ENCODE data around the gene WDSUB1. TPM values are rescaled to one million over a fixed set of nuclear protein-coding genes. Genes with fewer than 3 reads are reported as not detected.

The WDSUB1 gene
- total RNA-seq, 2 experiments from 2014 or later, result 5.3 to 5.9 TPM

DNA sequence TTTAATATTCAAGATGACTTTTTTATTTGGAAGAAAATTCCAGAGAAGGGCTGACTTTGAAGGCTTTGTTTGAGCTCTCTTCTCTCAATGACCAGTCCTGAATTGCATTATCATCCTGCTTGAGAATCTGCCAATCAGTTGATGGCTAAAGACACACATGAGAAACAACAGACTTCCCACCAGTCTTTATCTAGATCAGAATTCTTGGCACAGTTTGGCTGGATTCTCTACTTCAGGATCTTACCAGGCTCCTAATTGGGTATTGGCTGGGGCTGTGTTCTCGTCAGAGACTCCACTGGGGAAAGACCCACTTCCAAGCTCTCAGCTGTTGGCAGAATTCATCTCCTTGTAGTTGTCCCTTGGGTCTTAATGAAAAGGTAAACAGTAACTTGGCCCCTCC, 86.0 kb downstream of the WDSUB1 start:
- H3K4me3 Mint-ChIP-seq, result no peak overlapping the region

DNA sequence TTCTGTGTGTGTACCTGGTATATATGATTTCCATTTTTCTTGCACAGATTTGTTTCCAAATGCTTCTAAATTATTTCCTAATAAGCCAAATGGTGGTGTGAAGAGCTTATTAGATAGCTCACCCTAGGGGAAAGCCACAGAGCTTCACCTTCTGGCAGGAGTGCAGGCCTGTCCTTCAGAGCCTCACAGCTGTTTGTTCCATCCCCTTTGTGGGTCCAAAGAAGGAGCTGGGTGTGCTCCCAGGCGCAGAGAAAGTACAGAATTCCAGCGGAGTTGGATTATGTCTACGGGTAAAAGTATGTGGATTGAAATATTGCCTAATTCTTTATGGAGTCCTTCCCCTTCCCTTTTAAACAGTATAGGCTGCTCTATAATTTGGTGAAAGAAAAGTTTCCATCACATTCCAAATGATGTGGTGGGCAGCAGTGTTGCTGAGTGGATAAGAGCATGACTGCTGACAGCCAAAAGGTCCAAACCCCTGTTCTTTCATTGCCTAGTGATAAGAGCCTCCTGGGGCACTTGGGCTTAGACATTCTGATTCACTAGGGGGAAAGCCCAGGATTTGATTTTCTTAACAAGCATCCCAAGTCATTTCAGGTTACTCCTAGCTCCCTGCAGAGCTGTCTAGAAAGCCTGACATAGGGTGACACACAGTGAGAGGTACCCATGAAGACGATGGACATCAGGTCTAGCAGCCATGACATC, 86.6 kb downstream of the WDSUB1 start:
- no peak overlapping the region for H3K27ac Mint-ChIP-seq
- CTCF ChIA-PET, result interaction anchor here (1.1 to 2.0 kb wide), 2 partner anchors 10 to 17 kb away, joined by 3 to 5 read pairs; no protein-coding TSS in a partner anchor

More for the DNA sequence above, 86.0 kb downstream of the WDSUB1 start:
- no peak for DNase-seq
- Mint-ChIP-seq H3K4me1 (ENCODE audit: low read depth) (peaks cover 16% of the 10 kb centered on the region), H3K36me3 (ENCODE audit: low read depth) (no peaks in the 10 kb centered on the region), H3K9me3 (ENCODE audit: insufficient read depth) (no peaks in the 10 kb centered on the region), H3K27ac (no peak overlapping the region), H3K27me3 (ENCODE audit: low read depth) (peaks cover 2% of the 10 kb centered on the region)
- ChIA-PET CTCF (interaction anchor here (1.1 to 2.0 kb wide), 2 partner anchors 9 to 18 kb away, joined by 3 to 5 read pairs; no protein-coding TSS in a partner anchor), POLR2A (no interaction called here)
- ATAC-seq, result no peak

DNA sequence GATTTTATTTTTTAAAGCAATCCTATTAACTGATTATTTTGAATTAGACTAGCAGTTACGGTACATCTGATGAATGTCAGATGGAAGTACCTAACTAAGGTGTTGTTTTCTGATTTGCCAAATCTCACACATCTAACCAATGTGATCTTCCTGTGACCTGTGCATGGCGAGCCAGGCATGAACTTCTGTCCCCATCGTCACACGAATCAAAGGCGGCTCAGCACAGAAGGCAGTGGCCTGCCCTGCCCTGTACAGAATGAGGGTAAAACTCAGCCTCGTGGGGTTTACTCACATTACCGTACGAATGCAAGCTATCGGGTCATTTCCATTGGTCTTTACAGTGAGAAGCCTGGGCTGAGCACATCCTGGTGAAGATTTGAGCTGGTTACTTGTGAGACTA, 87.3 kb downstream of the WDSUB1 start:
- no peak overlapping the region for H3K27ac Mint-ChIP-seq
- no peak for DNase-seq
- no peak for ATAC-seq
- H3K36me3 Mint-ChIP-seq (ENCODE audit: low read depth), result no peaks in the 10 kb centered on the region
- no peaks in the 10 kb centered on the region for H3K9me3 Mint-ChIP-seq (ENCODE audit: insufficient read depth)
- H3K27me3 Mint-ChIP-seq (ENCODE audit: low read depth), result peaks cover 2% of the 10 kb centered on the region
- no peak overlapping the region for H3K4me3 Mint-ChIP-seq
- H3K4me1 Mint-ChIP-seq (ENCODE audit: low read depth), result peaks cover 16% of the 10 kb centered on the region
- POLR2A ChIA-PET, result interaction anchor here (0.6 kb wide), 1 partner anchor 1765 kb away, joined by 5 read pairs; no protein-coding TSS in a partner anchor
- CTCF ChIA-PET, result interaction anchor here (1.1 to 2.0 kb wide), 2 partner anchors 11 to 17 kb away, joined by 3 to 5 read pairs; no protein-coding TSS in a partner anchor

More for the DNA sequence above, 86.6 kb downstream of the WDSUB1 start:
- no peak overlapping the region for H3K4me3 Mint-ChIP-seq
- POLR2A ChIA-PET, result interaction anchor here (0.6 kb wide), 1 partner anchor 1766 kb away, joined by 5 read pairs; no protein-coding TSS in a partner anchor
- no peaks in the 10 kb centered on the region for H3K9me3 Mint-ChIP-seq (ENCODE audit: insufficient read depth)
- peaks cover 2% of the 10 kb centered on the region for H3K27me3 Mint-ChIP-seq (ENCODE audit: low read depth)
- H3K36me3 Mint-ChIP-seq (ENCODE audit: low read depth), result no peaks in the 10 kb centered on the region
- peaks cover 16% of the 10 kb centered on the region for H3K4me1 Mint-ChIP-seq (ENCODE audit: low read depth)
- DNase-seq (no peak), ATAC-seq (no peak)

DNA sequence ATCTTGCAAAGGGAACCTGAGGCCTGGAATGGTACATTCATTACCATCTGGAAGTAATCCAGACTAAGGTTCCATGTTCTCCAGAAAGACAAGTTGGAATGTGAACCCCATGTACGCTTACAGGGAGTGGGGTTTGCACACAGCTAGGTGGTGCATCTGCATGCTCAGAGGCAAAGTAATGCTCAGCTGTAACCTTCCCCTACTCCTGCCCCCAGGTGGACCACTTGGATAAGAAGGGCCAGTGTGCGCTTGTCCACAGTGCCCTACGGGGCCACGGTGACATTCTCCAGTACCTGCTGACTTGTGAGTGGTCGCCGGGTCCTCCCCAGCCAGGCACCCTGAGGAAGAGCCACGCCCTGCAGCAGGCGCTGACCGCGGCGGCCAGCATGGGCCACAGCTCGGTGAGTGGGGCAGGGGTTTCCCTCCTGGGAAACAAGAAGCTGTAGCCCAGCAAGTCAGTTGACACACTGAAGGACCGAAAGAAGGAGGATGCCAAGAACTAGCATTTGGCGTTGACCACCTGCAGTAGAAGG, 90.0 kb downstream of the WDSUB1 start:
- no peak for DNase-seq
- CTCF ChIA-PET, result no interaction called here
- H3K36me3 Mint-ChIP-seq (ENCODE audit: low read depth), result no peaks in the 10 kb centered on the region
- POLR2A ChIA-PET, result no interaction called here
- ATAC-seq, result no peak
- H3K27me3 Mint-ChIP-seq (ENCODE audit: low read depth), result peaks cover 2% of the 10 kb centered on the region
- no peak overlapping the region for H3K27ac Mint-ChIP-seq
- H3K4me1 Mint-ChIP-seq (ENCODE audit: low read depth), result peaks cover 9% of the 10 kb centered on the region
- H3K9me3 Mint-ChIP-seq (ENCODE audit: insufficient read depth), result no peaks in the 10 kb centered on the region
- H3K4me3 Mint-ChIP-seq, result no peak overlapping the region

DNA sequence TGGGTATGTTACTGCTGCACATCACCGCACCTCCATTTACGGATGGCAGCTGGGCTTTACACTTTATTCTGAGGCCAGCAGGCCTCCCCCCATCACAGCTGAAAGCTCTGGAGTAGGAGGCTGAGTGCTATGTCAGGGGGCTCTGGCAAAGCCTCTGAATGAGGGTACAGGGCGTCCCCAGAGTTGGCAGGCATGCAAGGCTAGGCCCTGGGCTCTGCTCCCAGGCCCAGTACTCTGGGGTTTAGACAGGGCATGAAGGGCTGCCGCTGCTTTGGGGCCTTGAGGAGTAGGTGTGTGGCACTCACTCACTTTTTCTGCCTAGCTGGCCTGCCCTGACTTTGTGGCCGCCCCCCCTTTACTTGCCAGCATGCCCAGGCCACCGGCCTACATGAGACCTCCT, 90.8 kb downstream of the WDSUB1 start:
- Mint-ChIP-seq H3K4me3 (no peak overlapping the region), H3K36me3 (ENCODE audit: low read depth) (no peaks in the 10 kb centered on the region), H3K27me3 (ENCODE audit: low read depth) (peaks cover 2% of the 10 kb centered on the region), H3K9me3 (ENCODE audit: insufficient read depth) (no peaks in the 10 kb centered on the region), H3K27ac (no peak overlapping the region), H3K4me1 (ENCODE audit: low read depth) (peaks cover 1% of the 10 kb centered on the region)
- CTCF ChIA-PET, result no interaction called here
- DNase-seq, result no peak
- no peak for ATAC-seq
- POLR2A ChIA-PET, result no interaction called here

DNA sequence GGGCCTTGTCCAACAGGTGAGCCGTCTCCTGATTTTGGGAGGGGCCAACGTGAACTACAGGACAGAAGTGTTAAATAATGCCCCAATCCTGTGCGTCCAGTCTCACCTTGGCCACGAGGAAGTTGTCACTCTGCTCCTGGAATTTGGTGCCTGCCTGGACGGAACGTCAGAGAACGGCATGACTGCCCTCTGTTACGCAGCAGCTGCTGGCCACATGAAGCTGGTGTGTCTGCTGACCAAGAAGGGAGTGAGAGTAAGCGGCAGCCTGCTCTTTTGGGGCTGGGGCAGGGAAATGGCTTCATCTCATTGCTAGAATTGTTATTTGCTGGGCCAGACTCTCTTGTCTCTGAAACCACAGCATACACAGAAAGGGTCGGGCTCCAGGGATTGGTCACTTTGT, 92.3 kb downstream of the WDSUB1 start:
- no peak for ATAC-seq
- H3K9me3 Mint-ChIP-seq (ENCODE audit: insufficient read depth), result no peaks in the 10 kb centered on the region
- ChIA-PET CTCF (no interaction called here), POLR2A (no interaction called here)
- no peak overlapping the region for H3K4me3 Mint-ChIP-seq
- H3K27ac Mint-ChIP-seq, result no peak overlapping the region
- no peak for DNase-seq
- H3K27me3 Mint-ChIP-seq (ENCODE audit: low read depth), result peaks cover 2% of the 10 kb centered on the region
- H3K36me3 Mint-ChIP-seq (ENCODE audit: low read depth), result no peaks in the 10 kb centered on the region
- H3K4me1 Mint-ChIP-seq (ENCODE audit: low read depth), result no peaks in the 10 kb centered on the region

DNA sequence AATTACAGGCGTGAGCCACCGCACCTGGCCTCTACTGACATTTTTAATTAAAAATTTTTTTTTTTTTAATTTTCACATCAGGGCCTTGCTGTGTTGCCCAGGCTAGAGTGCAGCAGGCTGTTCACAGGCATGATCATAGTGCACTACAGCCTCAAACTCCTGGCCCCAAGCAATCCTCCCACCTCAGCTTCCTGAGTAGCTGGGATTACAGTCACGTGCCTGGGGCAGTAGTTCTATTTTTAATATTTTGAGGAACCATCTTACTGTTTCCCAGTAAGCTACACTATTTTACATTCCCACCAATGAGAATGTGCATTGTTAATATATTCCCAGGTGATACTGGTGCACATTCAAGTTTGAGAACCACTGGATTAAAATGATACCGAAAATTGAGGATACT, 92.7 kb downstream of the WDSUB1 start:
- ChIA-PET POLR2A (no interaction called here), CTCF (no interaction called here)
- ATAC-seq, result no peak
- no peak for DNase-seq
- Mint-ChIP-seq H3K4me3 (no peak overlapping the region), H3K27me3 (ENCODE audit: low read depth) (peaks cover 2% of the 10 kb centered on the region), H3K36me3 (ENCODE audit: low read depth) (no peaks in the 10 kb centered on the region), H3K4me1 (ENCODE audit: low read depth) (no peaks in the 10 kb centered on the region), H3K27ac (no peak overlapping the region), H3K9me3 (ENCODE audit: insufficient read depth) (no peaks in the 10 kb centered on the region)

DNA sequence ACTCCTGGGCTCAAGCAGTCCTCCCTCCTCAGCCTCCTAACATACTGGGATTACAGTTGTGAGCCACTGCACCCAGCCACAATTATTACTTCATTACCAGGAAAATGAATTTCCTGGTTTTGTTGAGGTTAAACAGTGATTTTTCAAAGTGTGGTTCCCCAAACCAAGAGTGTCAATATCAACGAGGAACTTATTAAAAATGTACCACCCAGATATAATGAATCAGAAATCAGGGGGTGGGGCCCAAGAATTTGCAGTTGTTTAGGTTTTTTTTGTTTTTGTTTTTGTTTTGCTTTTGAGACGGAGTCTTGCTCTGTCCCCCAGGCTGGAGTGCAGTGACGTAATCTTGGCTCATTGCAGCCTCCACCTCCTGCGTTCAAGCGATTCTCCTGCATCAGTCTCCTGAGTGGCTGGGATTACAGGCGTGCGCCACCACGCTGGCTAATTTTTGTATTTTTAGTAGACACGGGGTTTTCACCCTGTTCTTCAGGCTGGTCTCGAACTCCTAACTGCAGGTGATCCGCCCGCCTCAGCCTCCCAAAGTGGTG, 94.1 kb downstream of the WDSUB1 start:
- Mint-ChIP-seq H3K36me3 (ENCODE audit: low read depth) (no peaks in the 10 kb centered on the region), H3K4me3 (no peak overlapping the region), H3K27ac (no peak overlapping the region), H3K4me1 (ENCODE audit: low read depth) (no peaks in the 10 kb centered on the region), H3K27me3 (ENCODE audit: low read depth) (peaks cover 1% of the 10 kb centered on the region), H3K9me3 (ENCODE audit: insufficient read depth) (no peaks in the 10 kb centered on the region)
- POLR2A ChIA-PET, result no interaction called here
- CTCF ChIA-PET, result no interaction called here
- ATAC-seq (no peak), DNase-seq (no peak)

DNA sequence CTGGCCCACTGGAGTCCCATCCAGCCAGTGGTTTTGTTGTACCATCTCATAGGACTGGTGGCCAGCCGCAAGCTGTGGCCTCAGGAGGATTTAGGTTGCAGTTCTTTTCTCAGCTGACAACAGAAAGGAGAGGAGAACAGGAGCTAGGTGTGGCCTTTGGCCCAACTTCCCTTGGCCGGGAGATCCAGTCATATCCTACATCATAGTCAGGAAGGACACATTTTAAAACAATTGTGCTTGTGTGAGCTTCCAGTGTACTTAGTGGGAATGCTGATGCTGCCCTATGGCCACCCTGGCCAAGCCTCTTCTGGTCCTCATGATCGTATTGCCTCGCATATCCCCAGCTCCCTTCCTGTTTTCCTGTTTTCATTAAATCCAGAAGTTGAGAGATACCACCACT, 98.1 kb downstream of the WDSUB1 start:
- no peaks in the 10 kb centered on the region for H3K9me3 Mint-ChIP-seq (ENCODE audit: insufficient read depth)
- no peak overlapping the region for H3K27ac Mint-ChIP-seq
- CTCF ChIA-PET, result interaction anchor here (0.6 kb wide), 1 partner anchor 29 kb away, joined by 3 read pairs; no protein-coding TSS in a partner anchor
- peaks cover 12% of the 10 kb centered on the region for H3K4me1 Mint-ChIP-seq (ENCODE audit: low read depth)
- no peak overlapping the region for H3K4me3 Mint-ChIP-seq
- H3K36me3 Mint-ChIP-seq (ENCODE audit: low read depth), result no peaks in the 10 kb centered on the region
- no peaks in the 10 kb centered on the region for H3K27me3 Mint-ChIP-seq (ENCODE audit: low read depth)
- ATAC-seq, result no peak
- no peak for DNase-seq
- POLR2A ChIA-PET, result no interaction called here

DNA sequence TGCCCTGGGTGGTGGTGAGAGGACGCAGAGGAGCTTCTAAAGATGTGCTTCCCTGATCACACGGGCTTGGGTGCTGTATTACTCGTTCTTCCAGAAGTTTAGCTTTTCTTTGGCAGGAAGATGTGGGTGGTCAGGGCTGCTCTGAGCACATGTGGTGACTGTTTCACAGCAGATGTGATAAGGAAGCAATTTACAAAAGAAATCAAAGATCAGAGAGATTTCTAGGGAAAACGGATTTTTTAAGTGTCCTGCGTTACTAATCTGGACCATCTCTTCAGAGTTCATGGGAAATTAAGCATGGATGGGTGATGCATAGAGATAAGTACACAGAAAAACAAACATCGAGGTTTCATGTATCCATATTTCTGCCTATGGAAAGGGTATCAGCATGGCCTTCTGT, 99.4 kb downstream of the WDSUB1 start:
- POLR2A ChIA-PET, result no interaction called here
- DNase-seq (no peak), ATAC-seq (no peak)
- Mint-ChIP-seq H3K4me3 (no peak overlapping the region), H3K9me3 (ENCODE audit: insufficient read depth) (no peaks in the 10 kb centered on the region), H3K36me3 (ENCODE audit: low read depth) (no peaks in the 10 kb centered on the region), H3K27ac (no peak overlapping the region), H3K4me1 (ENCODE audit: low read depth) (peaks cover 12% of the 10 kb centered on the region), H3K27me3 (ENCODE audit: low read depth) (no peaks in the 10 kb centered on the region)
- CTCF ChIA-PET, result no interaction called here

DNA sequence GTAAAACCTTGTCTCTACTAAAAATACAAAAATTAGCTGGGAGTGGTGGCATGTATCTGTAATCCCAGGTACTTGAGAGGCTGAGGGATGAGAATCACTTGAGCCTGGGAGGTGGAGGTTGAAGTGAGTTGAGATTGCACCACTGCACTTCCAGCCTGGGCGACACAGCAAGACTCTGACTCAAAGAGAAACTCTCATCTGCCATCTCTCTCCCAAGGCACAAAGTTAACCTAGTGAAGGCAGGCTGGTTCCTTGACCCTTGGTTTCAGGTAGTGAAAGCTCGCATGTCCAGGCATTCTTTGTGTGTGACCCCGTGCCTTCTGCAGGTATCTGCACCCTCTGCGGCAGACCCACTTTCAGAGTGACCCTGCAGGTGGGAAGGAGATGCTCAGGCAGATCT, 100.0 kb downstream of the WDSUB1 start:
- H3K36me3 Mint-ChIP-seq (ENCODE audit: low read depth), result no peaks in the 10 kb centered on the region
- DNase-seq, result no peak
- peaks cover 12% of the 10 kb centered on the region for H3K4me1 Mint-ChIP-seq (ENCODE audit: low read depth)
- no peaks in the 10 kb centered on the region for H3K9me3 Mint-ChIP-seq (ENCODE audit: insufficient read depth)
- no peak overlapping the region for H3K27ac Mint-ChIP-seq
- H3K4me3 Mint-ChIP-seq, result no peak overlapping the region
- H3K27me3 Mint-ChIP-seq (ENCODE audit: low read depth), result no peaks in the 10 kb centered on the region
- no peak for ATAC-seq
- ChIA-PET CTCF (interaction anchor here (1.0 kb wide), 1 partner anchor 60 kb away, joined by 3 read pairs; no protein-coding TSS in a partner anchor), POLR2A (no interaction called here)

Data from activated CD8-positive, alpha-beta T cell treated with anti-CD3 and anti-CD28 coated beads, Interleukin-2, amount 10 ng/mL, durations not matched to agents 7 days and 5 days (primary cell).